HepG2 (cell line): ENCODE measurements around the gene EMC9. TPM values are rescaled to one million over a fixed set of nuclear protein-coding genes. Genes with fewer than 3 reads are reported as not detected.

Experiments used
- ARNT ChIP-seq: fragments of 450-650 bp; IDR thresholded peaks from 2 replicates; pipeline ENCODE4 v1.6.1; 2017
- ATM ChIP-seq: fragments of 450-650 bp; IDR thresholded peaks from 2 replicates; pipeline ENCODE4 v1.7.1; 2017; ENCODE audit warnings: mild to moderate bottlenecking, borderline replicate concordance
- DNMT3B ChIP-seq: conservative IDR thresholded peaks from 2 replicates; pipeline ENCODE4 v1.6.1; 2016; ENCODE audit warnings: missing biosample characterization, control low read depth
- EED ChIP-seq: sonication (generic); formaldehyde crosslinking; IDR thresholded peaks from 2 replicates; pipeline ENCODE4 v1.5.0; 2020; ENCODE audit warnings: mild to moderate bottlenecking, missing genetic modification reagents
- HHEX ChIP-seq: IDR thresholded peaks from 2 replicates; pipeline ENCODE4 v1.6.1; 2016; ENCODE audit warnings: control low read depth
- MLLT10 ChIP-seq: sonication (generic); formaldehyde crosslinking; IDR thresholded peaks from 2 replicates; pipeline ENCODE4 v1.4.0; 2020; ENCODE audit warnings: missing genetic modification reagents
- MXD4 ChIP-seq: IDR thresholded peaks from 2 replicates; pipeline ENCODE4 v1.6.1; 2016; ENCODE audit warnings: mild to moderate bottlenecking, missing biosample characterization, missing genetic modification reagents
- NONO ChIP-seq, 2 experiments: fragments of 450-650 bp in 1 of 2; sonication (generic) in 1 of 2; formaldehyde crosslinking in 1 of 2; IDR thresholded peaks in 1 of 2; conservative IDR thresholded peaks in 1 of 2; 2 replicates each; pipeline versions ENCODE4 v1.6.1 to v1.8.0; 2017 to 2022; ENCODE audit warnings: mild to moderate bottlenecking in 1 of 2, missing genetic modification reagents in 1 of 2, moderate library complexity in 1 of 2
- POGZ ChIP-seq: sonication (generic); formaldehyde crosslinking; IDR thresholded peaks from 2 replicates; pipeline ENCODE4 v1.4.0; 2020; ENCODE audit warnings: mild to moderate bottlenecking, missing genetic modification reagents
- SP140L ChIP-seq: sonication (generic); formaldehyde crosslinking; IDR thresholded peaks from 2 replicates; pipeline ENCODE4 v1.4.0; 2020; ENCODE audit warnings: missing genetic modification reagents, borderline replicate concordance
- SRF ChIP-seq: IDR thresholded peaks from 2 replicates; pipeline ENCODE4 v1.6.1; 2011; ENCODE audit warnings: mild to moderate bottlenecking, low read depth, low read length, moderate library complexity
- THYN1 ChIP-seq: sonication (generic); formaldehyde crosslinking; IDR thresholded peaks from 2 replicates; pipeline ENCODE4 v1.8.1; 2023; ENCODE audit warnings: low read depth, mild to moderate bottlenecking, moderate library complexity, missing genetic modification reagents, borderline replicate concordance
- ZFP41 ChIP-seq: sonication (generic); formaldehyde crosslinking; IDR thresholded peaks from 2 replicates; pipeline ENCODE4 v1.4.0; 2020; ENCODE audit warnings: mild to moderate bottlenecking, missing genetic modification reagents, borderline replicate concordance
- ZNF253 ChIP-seq: sonication (generic); formaldehyde crosslinking; IDR thresholded peaks from 2 replicates; pipeline ENCODE4 v1.8.0; 2022; ENCODE audit warnings: mild to moderate bottlenecking, missing genetic modification reagents, borderline replicate concordance
- ZNF562 ChIP-seq: sonication (generic); formaldehyde crosslinking; IDR thresholded peaks from 2 replicates; pipeline ENCODE4 v1.8.0; 2022; ENCODE audit warnings: missing genetic modification reagents, borderline replicate concordance
- ZNF788 ChIP-seq: sonication (generic); formaldehyde crosslinking; IDR thresholded peaks from 2 replicates; pipeline ENCODE4 v1.5.0; 2020; ENCODE audit warnings: mild to moderate bottlenecking, missing genetic modification reagents, borderline replicate concordance
- polyA plus RNA-seq, 8 experiments: library from polyadenylated mRNA; depleted of rRNA in 3 of 8; stranded (reverse) in 7 of 8; unstranded in 1 of 8; fragments of >200 nt; fragmentation: Illumina TruSeq in 4 of 8; extraction: Trizol in 4 of 8; gene quantifications; 2 replicates each; pipeline versions ENCODE4 v1.2.1 to v1.2.3, GENCODE V29; 2011 to 2016; ENCODE audit warnings: low read depth in 4 of 8, missing spikeins in 1 of 8, mixed read lengths in 1 of 8; ENCODE audit not compliant: insufficient read depth in 1 of 8
- total RNA-seq, 5 experiments: library from RNA; depleted of rRNA; stranded (reverse); fragments of >200 nt; fragmentation: Illumina TruSeq; extraction: Trizol; gene quantifications; 2 replicates each; pipeline ENCODE4 v1.2.3, GENCODE V29; 2016; ENCODE audit warnings: low read depth in 1 of 5
- TF ChIP-seq, protein P1 (sequence below): sonication (generic); formaldehyde crosslinking; IDR thresholded peaks from 2 replicates; pipeline ENCODE4 v1.4.0; 2020; ENCODE audit warnings: mild to moderate bottlenecking, missing genetic modification reagents
- TF ChIP-seq, protein P2 (sequence below): sonication (generic); formaldehyde crosslinking; IDR thresholded peaks from 2 replicates; pipeline ENCODE4 v1.5.0; 2020; ENCODE audit warnings: missing genetic modification reagents
- TF ChIP-seq, protein P3 (sequence below): sonication (generic); formaldehyde crosslinking; IDR thresholded peaks from 2 replicates; pipeline ENCODE4 v1.4.0; 2020; ENCODE audit warnings: missing genetic modification reagents
- TF ChIP-seq, protein P4 (sequence below): sonication (generic); formaldehyde crosslinking; IDR thresholded peaks from 2 replicates; pipeline ENCODE4 v1.4.0; 2020; ENCODE audit warnings: missing genetic modification reagents, borderline replicate concordance
- TF ChIP-seq, protein P5 (sequence below): IDR thresholded peaks from 2 replicates; pipeline ENCODE4 v1.6.1; 2018; ENCODE audit warnings: missing genetic modification reagents, mild to moderate bottlenecking, missing compliant biosample characterization

The EMC9 gene
- total and polyA plus RNA-seq, 2 of the 13 experiments (the other 11 are each of a cell fraction or from before 2014, with no cell fraction given) = 60.5 to 78.7 TPM

DNA sequence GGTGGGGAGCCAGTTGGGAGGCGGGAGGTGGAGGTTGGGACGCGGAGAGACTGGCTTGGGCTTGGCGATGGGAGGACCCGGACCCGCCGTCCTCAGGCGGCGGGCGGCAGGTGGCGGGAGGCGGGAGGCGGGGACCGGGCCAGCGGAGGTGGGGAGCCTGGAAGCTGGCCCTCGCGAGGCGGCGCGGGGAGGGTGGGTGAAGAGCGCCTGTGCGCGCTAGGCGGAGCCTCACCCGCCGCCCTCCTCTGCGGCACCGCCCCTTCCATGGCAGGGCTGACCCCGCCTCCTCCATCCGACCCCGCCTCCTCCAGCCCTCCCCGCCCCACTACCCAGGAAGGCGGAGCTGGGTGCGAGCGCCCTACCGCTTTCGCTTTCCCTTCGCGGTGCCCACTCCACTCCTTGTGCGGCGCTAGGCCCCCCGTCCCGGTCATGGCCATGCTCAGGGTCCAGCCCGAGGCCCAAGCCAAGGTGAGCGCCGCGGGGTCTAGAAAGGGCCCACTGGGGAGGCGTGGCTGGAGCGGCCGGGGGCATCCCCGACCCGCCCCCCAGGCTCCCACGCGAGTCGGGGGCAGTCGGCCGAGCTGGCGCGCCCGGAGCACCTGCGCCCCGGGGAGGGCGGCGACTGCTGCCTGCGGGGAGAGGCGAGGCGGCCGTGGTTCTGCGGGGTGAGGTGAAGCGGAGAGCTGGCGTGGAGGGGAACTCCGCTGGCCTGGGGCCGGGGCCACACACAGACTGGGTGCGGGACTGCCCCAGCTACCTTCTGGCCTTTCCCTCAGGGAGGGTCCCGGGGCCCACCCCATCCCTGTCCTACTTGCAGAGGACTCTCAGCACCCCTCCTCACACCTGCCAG is 5.3 kb downstream of the EMC9 start, which contains the start of gene PSME1 (continued):
- TF ChIP-seq, protein P1, sequence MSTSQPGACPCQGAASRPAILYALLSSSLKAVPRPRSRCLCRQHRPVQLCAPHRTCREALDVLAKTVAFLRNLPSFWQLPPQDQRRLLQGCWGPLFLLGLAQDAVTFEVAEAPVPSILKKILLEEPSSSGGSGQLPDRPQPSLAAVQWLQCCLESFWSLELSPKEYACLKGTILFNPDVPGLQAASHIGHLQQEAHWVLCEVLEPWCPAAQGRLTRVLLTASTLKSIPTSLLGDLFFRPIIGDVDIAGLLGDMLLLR = peak; percentile 96
- TF ChIP-seq MXD4 (CRISPR knock-in tag) (peak; percentile 98), SP140L (CRISPR knock-in tag) (no peak), ZNF562 (CRISPR knock-in tag) (no peak), THYN1 (no peak), NONO (IDR thresholded peaks at IDR 0.05) (no peak), NONO (CRISPR knock-in tag; conservative IDR thresholded peaks at IDR 0.05) (no peak), ZNF253 (CRISPR knock-in tag) (0 out of 2 replicates have a peak, but pooled peaks have one; percentile 49), SRF (no peak), ARNT (no peak), EED (CRISPR knock-in tag) (peak; percentile 94), POGZ (CRISPR knock-in tag) (peak; percentile 79), ATM (no peak), ZNF788 (CRISPR knock-in tag) (peak; percentile 95), HHEX (CRISPR knock-in tag) (0 out of 2 replicates have a peak, but pooled peaks have one; percentile 9), MLLT10 (CRISPR knock-in tag) (no peak), ZFP41 (CRISPR knock-in tag) (no peak), DNMT3B (CRISPR knock-in tag) (no peak; the same call in 1 of the 2 replicates)
- TF ChIP-seq, protein P2, sequence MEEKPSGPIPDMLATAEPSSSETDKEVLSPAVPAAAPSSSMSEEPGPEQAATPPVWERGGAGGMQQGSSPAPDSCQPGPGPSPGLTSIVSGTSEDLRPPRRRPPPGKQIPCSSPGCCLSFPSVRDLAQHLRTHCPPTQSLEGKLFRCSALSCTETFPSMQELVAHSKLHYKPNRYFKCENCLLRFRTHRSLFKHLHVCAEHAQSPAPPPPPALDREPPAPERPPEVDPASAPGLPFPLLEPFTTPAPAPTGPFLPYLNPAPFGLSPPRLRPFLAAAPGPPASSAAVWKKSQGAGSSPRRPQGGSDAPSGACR (CRISPR knock-in tag) = no peak
- TF ChIP-seq, protein P3, sequence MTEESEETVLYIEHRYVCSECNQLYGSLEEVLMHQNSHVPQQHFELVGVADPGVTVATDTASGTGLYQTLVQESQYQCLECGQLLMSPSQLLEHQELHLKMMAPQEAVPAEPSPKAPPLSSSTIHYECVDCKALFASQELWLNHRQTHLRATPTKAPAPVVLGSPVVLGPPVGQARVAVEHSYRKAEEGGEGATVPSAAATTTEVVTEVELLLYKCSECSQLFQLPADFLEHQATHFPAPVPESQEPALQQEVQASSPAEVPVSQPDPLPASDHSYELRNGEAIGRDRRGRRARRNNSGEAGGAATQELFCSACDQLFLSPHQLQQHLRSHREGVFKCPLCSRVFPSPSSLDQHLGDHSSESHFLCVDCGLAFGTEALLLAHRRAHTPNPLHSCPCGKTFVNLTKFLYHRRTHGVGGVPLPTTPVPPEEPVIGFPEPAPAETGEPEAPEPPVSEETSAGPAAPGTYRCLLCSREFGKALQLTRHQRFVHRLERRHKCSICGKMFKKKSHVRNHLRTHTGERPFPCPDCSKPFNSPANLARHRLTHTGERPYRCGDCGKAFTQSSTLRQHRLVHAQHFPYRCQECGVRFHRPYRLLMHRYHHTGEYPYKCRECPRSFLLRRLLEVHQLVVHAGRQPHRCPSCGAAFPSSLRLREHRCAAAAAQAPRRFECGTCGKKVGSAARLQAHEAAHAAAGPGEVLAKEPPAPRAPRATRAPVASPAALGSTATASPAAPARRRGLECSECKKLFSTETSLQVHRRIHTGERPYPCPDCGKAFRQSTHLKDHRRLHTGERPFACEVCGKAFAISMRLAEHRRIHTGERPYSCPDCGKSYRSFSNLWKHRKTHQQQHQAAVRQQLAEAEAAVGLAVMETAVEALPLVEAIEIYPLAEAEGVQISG (CRISPR knock-in tag) = peak; percentile 83
- TF ChIP-seq, protein P4, sequence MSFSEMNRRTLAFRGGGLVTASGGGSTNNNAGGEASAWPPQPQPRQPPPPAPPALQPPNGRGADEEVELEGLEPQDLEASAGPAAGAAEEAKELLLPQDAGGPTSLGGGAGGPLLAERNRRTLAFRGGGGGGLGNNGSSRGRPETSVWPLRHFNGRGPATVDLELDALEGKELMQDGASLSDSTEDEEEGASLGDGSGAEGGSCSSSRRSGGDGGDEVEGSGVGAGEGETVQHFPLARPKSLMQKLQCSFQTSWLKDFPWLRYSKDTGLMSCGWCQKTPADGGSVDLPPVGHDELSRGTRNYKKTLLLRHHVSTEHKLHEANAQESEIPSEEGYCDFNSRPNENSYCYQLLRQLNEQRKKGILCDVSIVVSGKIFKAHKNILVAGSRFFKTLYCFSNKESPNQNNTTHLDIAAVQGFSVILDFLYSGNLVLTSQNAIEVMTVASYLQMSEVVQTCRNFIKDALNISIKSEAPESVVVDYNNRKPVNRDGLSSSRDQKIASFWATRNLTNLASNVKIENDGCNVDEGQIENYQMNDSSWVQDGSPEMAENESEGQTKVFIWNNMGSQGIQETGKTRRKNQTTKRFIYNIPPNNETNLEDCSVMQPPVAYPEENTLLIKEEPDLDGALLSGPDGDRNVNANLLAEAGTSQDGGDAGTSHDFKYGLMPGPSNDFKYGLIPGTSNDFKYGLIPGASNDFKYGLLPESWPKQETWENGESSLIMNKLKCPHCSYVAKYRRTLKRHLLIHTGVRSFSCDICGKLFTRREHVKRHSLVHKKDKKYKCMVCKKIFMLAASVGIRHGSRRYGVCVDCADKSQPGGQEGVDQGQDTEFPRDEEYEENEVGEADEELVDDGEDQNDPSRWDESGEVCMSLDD (CRISPR knock-in tag) = peak; percentile 54; the same call in 1 of the 2 replicates
- TF ChIP-seq, protein P5, sequence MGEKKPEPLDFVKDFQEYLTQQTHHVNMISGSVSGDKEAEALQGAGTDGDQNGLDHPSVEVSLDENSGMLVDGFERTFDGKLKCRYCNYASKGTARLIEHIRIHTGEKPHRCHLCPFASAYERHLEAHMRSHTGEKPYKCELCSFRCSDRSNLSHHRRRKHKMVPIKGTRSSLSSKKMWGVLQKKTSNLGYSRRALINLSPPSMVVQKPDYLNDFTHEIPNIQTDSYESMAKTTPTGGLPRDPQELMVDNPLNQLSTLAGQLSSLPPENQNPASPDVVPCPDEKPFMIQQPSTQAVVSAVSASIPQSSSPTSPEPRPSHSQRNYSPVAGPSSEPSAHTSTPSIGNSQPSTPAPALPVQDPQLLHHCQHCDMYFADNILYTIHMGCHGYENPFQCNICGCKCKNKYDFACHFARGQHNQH = peak; percentile 95
